RPMI7951 (cell line): ENCODE data around the gene SAP30. TPM values are rescaled to one million over a fixed set of nuclear protein-coding genes. Genes with fewer than 3 reads are reported as not detected.
A peak's percentile ranks its signal among the peaks of the same experiment; 100 is the strongest.

Source experiments
- DNase-seq: peaks from one replicate; pipeline ENCODE4 v3.0.0-alpha.2; 2012; ENCODE audit warnings: low read depth
- total RNA-seq: library from RNA; depleted of rRNA; stranded (reverse); fragments of >200 nt; shearing (Covaris generic); gene quantifications from 2 replicates; pipeline ENCODE4 v1.2.3, GENCODE V29; 2014; rRNA removed

SAP30 gene, protein sequence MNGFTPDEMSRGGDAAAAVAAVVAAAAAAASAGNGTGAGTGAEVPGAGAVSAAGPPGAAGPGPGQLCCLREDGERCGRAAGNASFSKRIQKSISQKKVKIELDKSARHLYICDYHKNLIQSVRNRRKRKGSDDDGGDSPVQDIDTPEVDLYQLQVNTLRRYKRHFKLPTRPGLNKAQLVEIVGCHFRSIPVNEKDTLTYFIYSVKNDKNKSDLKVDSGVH
- total RNA-seq: 54.4 and 67.5 TPM in 2 replicates

DNA sequence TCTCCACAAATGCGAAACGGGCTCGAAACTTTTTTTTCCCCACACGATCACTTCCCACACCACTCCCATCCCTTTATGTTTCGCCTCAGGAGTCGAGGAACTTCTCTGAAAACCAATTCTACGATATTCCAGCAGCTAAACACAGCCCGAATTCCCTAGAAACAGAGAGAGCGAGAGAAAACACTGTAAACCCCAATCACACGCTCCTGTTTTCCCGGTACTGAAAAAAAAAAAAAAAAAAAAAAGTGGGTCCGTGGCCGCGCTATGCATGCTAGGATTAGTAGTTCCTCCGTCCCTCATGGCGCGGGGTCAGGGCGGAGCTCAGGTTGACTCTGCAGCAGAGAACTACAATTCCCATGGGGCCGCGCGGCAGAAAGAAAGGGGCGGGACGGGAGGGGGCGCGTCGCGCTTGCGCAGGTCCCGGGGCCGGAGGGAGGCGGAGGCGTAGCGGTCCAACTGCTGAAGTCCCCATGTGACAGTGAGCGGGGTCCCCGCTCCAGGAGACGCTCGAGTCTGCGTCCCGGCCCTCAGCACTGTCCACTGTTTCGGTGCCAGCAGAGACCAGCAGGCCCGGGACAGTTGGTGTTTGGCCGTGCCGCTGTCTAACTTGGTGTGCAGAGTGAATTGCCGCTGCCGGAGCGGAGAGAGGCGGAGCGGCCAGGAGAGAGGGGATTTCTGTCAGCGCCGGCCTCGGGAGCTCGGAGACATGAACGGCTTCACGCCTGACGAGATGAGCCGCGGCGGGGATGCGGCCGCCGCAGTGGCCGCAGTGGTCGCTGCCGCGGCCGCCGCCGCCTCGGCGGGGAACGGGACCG, at the start of gene SAP30:
SAP30 (plus strand) TSS at position 478 of the 815 bp plus-strand sequence; CDS start at position 707, 229 bp downstream.
- DNase-seq: peak; percentile 96

- DNase-seq: no peak
Measured at GRCh38 chr4:173325007-173325736, 45.6 kb upstream of the SAP30 start.

DNA sequence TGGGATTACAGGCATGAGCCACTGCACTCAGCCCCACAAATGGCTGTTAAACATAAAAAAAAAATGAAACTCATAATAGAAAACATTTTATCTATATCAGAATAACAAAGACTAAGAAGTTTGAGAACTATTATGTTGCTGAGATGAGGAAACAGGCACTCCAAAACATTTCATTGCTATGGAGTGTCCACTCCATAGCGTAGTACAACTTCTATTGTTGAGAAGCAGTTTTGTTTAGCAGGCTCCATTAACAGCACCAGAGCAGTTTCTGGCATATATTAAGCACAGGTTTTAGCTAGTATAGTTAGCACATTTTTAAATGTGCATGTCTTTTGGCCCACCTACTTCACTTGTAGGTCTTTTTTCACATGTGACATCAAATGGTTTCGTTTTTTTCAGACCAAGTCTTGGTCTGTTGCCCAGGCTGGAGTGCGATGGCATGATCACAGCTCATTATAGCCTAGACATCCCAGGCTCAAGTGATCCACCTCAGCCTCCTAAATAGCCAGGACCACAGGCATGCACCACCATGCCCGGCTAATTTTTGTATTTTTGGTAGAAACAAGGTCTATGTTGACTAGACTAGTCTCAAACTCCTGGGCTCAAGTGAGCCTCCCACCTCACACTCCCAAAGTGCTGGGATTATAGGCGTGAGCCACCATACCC, 42.4 kb upstream of the SAP30 start:
- DNase-seq: no peak

- DNase-seq: no peak
Measured at GRCh38 chr4:173330590-173330989, 40.2 kb upstream of the SAP30 start.

- DNase-seq: peak; percentile 11
Measured at GRCh38 chr4:173332021-173332487, 38.7 kb upstream of the SAP30 start.

DNA sequence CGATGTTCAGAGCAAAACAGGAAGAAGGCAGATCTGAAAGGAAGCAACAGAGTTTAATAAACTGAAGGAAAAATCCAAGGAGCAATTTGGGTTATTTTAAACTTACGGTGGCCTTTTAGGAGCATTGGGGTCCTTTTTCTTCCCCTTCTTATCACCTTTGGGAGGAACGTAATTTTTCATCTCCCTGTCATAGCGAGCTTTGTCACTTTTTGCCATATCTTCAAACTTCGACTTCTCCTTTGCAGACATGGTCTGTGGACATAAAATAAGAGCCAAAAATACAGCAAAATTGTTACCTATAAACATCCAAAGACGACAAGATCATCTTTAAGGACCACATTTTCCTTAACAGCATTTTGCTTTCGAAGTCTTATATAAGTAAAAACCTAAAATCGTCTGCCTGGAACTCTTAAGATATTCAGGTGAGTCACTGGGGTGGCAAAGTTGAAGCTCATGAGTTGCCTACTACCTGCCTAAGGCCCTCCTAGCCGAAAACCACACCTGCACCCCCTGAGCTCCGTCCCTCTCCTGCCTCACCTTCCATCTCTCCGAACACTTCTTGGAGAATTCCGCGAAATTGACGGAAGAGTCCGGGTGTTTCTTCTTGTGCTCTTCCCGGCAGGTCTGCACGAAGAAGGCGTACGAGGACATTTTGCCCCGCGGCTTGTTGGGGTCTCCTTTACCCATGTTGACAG, 37.6 kb upstream of the SAP30 start:
- DNase-seq: no peak

- DNase-seq: peak; percentile 35
Measured at GRCh38 chr4:173333658-173334084, 37.1 kb upstream of the SAP30 start.

DNA sequence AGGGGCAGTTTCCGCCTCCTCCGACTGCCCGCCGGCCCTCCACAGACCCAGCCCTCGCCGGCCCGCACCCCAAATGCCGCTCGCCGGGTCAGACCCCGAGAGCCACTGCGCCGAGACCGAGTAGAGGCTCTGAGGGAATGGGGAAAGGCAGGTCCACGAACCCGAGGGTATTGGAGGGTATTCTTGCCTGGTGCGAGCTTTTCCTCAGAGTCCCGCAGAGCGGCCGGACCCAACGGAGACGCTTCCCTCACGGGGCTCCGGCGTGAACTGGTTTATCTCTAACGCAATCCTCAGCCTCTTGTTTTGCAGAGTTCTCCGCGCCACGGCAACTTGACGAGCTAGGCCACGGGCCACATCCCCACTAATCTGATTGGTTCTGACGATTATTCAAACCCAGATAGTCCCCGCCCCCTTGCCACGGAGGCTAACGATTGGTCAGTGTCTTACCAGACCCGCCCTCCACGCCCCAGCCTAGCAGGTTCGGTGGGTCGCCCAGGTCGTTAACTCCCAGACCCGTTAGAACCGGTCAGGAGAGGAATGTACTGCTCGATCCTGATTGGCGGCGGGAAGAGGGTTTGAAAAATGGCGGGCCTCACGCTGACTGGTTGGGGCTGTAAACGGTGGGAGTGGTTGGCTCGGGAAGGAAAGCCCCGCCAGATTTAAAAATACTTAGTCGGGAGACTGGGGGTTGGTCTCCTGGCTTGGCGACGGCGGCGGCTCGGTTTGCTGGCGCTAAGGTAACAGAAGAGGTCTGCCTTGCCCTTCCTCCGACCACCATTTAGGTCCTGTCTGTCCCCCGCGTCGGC, 36.5 kb upstream of the SAP30 start, which contains the start of gene HMGB2:
HMGB2 (minus strand) TSS at position 274 of the 806 bp plus-strand sequence. CDS start 709 bp downstream, outside the sequence.
- DNase-seq: peak; percentile 99

- DNase-seq: peak; percentile 93
Measured at GRCh38 chr4:173334891-173335752, 35.6 kb upstream of the SAP30 start.

GRCh38 chr4:173337463-173337862, 33.3 kb upstream of the SAP30 start:
- DNase-seq: no peak

GRCh38 chr4:173343832-173344397, 26.8 kb upstream of the SAP30 start:
- no peak for DNase-seq

- DNase-seq: no peak
Measured at GRCh38 chr4:173345648-173346047, 25.1 kb upstream of the SAP30 start.

DNA sequence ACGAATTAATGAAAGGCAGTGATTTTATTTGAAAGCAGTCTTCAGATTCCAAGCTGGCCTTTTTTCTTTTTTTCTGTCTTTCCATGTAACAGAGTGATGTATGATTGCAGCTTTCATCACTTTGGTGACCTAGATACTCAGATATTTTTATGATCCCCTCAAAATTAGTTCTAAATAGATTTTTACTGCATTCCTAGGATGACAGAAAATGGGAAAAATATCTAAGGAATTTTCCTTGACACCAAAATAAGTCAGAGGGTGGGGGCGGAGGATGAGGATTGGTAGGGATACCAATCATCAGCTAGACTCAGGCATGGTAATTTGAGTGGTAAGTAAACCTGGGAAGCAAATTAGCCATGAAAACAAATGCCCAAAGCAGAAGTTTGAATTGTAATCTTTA, 24.7 kb upstream of the SAP30 start:
- peak; percentile 51 for DNase-seq

- DNase-seq: no peak
Measured at GRCh38 chr4:173347467-173347866, 23.3 kb upstream of the SAP30 start.

- DNase-seq: no peak
Measured at GRCh38 chr4:173357939-173358338, 12.8 kb upstream of the SAP30 start.

DNA sequence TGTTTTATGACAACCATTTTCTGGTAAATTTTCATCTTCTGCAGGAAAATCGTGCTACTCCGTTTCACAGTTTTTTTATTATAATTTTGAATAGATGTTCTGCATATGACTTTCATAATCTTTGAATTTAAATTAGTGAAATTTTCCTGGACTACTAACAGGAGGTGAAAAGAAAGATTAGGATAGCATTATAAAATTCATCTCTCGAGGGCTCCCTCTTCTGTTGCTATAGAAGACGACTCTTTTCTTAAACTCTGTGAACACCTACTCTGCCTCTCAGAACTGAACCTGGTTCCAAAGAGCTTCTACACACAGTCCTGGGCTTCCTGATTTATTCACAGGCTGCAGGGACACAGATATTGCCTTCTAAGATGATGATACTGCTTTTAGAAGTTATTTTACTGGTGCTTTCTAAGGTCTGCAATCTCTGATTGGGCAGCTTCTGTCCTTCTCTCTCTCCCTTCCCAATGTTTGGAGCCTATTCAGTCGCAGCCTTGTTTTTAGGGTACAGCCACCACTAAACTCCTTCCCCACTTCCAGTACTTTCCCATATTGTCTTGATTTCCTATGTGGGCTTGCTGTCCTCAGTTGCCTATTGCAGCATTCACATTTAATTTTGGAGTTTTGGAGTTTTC, 10.1 kb upstream of the SAP30 start:
- DNase-seq: no peak

GRCh38 chr4:173362666-173363065, 8.1 kb upstream of the SAP30 start:
- no peak for DNase-seq

DNA sequence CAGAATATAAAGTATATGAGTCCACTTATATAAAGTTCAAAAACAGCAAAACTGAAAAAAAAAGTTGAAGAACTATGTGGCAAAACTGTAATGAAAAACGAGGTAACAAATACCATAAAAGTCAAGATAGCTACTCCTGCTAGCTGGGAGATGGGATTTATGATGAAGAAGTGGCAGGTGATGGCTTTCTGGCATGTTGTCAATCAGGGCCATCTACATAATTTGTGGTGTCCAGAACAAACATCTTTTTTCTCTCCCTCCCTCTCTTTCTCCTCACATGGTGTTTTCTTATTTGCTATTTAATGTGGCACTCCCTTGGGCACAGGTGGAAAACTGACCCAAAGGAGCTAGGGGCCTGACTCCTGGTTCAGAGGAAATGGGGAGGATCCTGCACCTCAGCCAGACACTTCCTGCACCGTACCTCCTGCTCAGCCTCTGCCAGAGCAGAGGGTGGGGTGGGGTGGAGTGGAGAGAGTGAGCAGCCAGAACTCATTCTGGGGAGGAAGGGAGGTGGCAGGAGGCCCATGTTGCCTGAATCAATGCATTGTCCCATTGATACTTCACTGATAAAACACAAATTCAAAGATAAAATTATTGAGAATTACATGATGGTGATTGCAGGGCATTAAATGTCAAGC, 5.3 kb upstream of the SAP30 start:
- DNase-seq: no peak
